ENCODE data around the gene PTBP1. TPM values are rescaled to one million over a fixed set of nuclear protein-coding genes. Genes with fewer than 3 reads are reported as not detected.

PTBP1 gene
- 63.0 TPM for total RNA-seq (2013)
- 100 to 1,000 TPM in 1 of 3 donors, 10 to 100 TPM in 2; 62.4 to 117 (median 81.6) TPM for polyA plus RNA-seq
- polyA minus RNA-seq = 182 and 239 TPM in 2 replicates
- 114 to 289 (median 146) reads per million in 11 experiments for total RNA-seq

GRCh38 chr19:796692-797527 lies at the start of gene PTBP1:
TSS of gene PTBP1 (plus strand) at chr19:797452. CDS start at chr19:797498, 46 bp downstream.
- peak within 1 kb of the TSS; percentile 85 to 93 for H3K4me3 Mint-ChIP-seq
- TF ChIP-seq CTCF (IDR thresholded peaks at IDR 0.05) = no peak
- DNase-seq = peak; percentile 100
- H3K27me3 ChIP-seq (ENCODE audit: control insufficient read depth in 2 of 2, insufficient read depth in 2 of 2, low read length in 2 of 2) = no peaks in the 10 kb centered on the region
- WGBS (ENCODE audit: insufficient coverage) = under 1% methylated on average over 76 of the region's 83 CpGs
- H3K27ac ChIP-seq (ENCODE audit: low read depth in 1 of 2, low read length in 2 of 2) = peak within 1 kb of the TSS; percentile 66 to 73
- peaks cover 47% of the 10 kb centered on the region for H3K79me2 ChIP-seq (ENCODE audit: insufficient read depth, low read length)
- H2AFZ ChIP-seq (ENCODE audit: insufficient read depth, low read depth, low read length, poor library complexity, severe bottlenecking) = peak within 1 kb of the TSS; percentile 84
- peak within 1 kb of the TSS; percentile 83 for H3K9ac ChIP-seq (ENCODE audit: insufficient read depth, low read length, poor library complexity, severe bottlenecking)
- peaks cover 0 to 1% (median 0%) of the 10 kb centered on the region in 3 donors for H3K27me3 Mint-ChIP-seq (ENCODE audit: low read depth in 3 of 3)
- peaks cover 41% of the 10 kb centered on the region for H4K20me1 ChIP-seq (ENCODE audit: insufficient read depth, low read length)
- intact Hi-C loops (cut with micrococcal nuclease) = loop anchor here in 1 of 2 donors (2.0 to 5.0 kb wide), 2 partner anchors 94 to 135 kb away; partner anchors contain the start of gene RNF126
- peak within 1 kb of the TSS; percentile 77 to 91 (median 85) for H3K27ac Mint-ChIP-seq
- H3K9me3 Mint-ChIP-seq = peaks cover 0 to 1% (median 0%) of the 10 kb centered on the region in 7 donors
- no peaks in the 10 kb centered on the region for H3K9me3 ChIP-seq (replicated peaks in 1 of 2; ENCODE audit: control insufficient read depth in 1 of 2, insufficient read depth in 1 of 2, low read length in 2 of 2)
- H3K4me1 Mint-ChIP-seq = peaks cover 28% of the 10 kb centered on the region
- H3K36me3 Mint-ChIP-seq = peaks cover 7 to 20% of the 10 kb centered on the region in 2 donors
- peaks cover 18 to 19% of the 10 kb centered on the region in 2 donors for H3K36me3 ChIP-seq (replicated peaks in 1 of 2; ENCODE audit: control insufficient read depth in 1 of 2, insufficient read depth in 2 of 2, low read length in 2 of 2)
- peaks cover 40 to 47% of the 10 kb centered on the region in 2 donors for H3K4me1 ChIP-seq (ENCODE audit: control insufficient read depth in 1 of 2, insufficient read depth in 2 of 2, low read length in 2 of 2)
- H3K4me3 ChIP-seq (replicated peaks in 1 of 3; ENCODE audit: low read depth in 2 of 3, low read length in 3 of 3) = peak within 1 kb of the TSS; percentile 88 to 97 (median 91)
- peak within 1 kb of the TSS; percentile 96 for H3K4me2 ChIP-seq (replicated peaks; ENCODE audit: extremely low read depth, low read length, poor library complexity, severe bottlenecking)

DNA sequence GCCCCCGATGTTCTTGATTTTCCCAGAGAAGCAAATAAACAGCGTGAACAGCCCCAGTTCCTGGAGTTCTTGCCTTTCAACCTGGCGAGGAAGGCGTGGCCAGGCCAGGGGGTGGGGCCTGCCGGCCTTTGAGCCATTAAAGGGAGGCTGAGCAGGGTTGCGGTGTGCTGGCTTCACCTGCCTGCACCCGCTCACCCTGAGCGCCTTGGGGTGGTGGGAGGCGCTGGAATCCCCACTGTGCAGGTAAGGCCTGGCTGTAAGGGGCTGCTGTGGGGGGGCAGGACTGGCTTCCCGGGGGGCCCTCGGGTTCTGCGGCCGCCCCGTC lies 49.0 kb upstream of the PTBP1 start:
- intact Hi-C loops (cut with micrococcal nuclease) = no loop called here
- no peaks in the 10 kb centered on the region for H3K36me3 ChIP-seq (replicated peaks in 1 of 2; ENCODE audit: control insufficient read depth in 1 of 2, insufficient read depth in 2 of 2, low read length in 2 of 2)
- H3K36me3 Mint-ChIP-seq = no peaks in the 10 kb centered on the region
- DNase-seq = no peak
- no peak overlapping the region for H3K27ac Mint-ChIP-seq
- peaks cover 7 to 39% of the 10 kb centered on the region in 2 donors for H3K9me3 ChIP-seq (replicated peaks in 1 of 2; ENCODE audit: control insufficient read depth in 1 of 2, insufficient read depth in 1 of 2, low read length in 2 of 2)
- peaks cover 13 to 48% (median 28%) of the 10 kb centered on the region in 7 donors for H3K9me3 Mint-ChIP-seq
- WGBS (ENCODE audit: insufficient coverage) = 97% methylated on average over 9 of the region's 14 CpGs
- no peak overlapping the region for H3K9ac ChIP-seq (ENCODE audit: insufficient read depth, low read length, poor library complexity, severe bottlenecking)
- no peak overlapping the region for H3K4me3 Mint-ChIP-seq
- H3K4me1 Mint-ChIP-seq = peaks cover 14% of the 10 kb centered on the region
- H3K4me3 ChIP-seq (replicated peaks in 1 of 3; ENCODE audit: low read depth in 2 of 3, low read length in 3 of 3) = no peak overlapping the region
- H3K27me3 ChIP-seq (ENCODE audit: control insufficient read depth in 2 of 2, insufficient read depth in 2 of 2, low read length in 2 of 2) = no peaks in the 10 kb centered on the region
- H3K4me2 ChIP-seq (replicated peaks; ENCODE audit: extremely low read depth, low read length, poor library complexity, severe bottlenecking) = no peak overlapping the region
- peaks cover 10 to 17% of the 10 kb centered on the region in 2 donors for H3K4me1 ChIP-seq (ENCODE audit: control insufficient read depth in 1 of 2, insufficient read depth in 2 of 2, low read length in 2 of 2)
- no peak overlapping the region for H2AFZ ChIP-seq (ENCODE audit: insufficient read depth, low read depth, low read length, poor library complexity, severe bottlenecking)
- no peaks in the 10 kb centered on the region for H3K79me2 ChIP-seq (ENCODE audit: insufficient read depth, low read length)
- peaks cover 0 to 6% (median 0%) of the 10 kb centered on the region in 3 donors for H3K27me3 Mint-ChIP-seq (ENCODE audit: low read depth in 3 of 3)
- TF ChIP-seq CTCF (IDR thresholded peaks at IDR 0.05) = no peak
- no peaks in the 10 kb centered on the region for H4K20me1 ChIP-seq (ENCODE audit: insufficient read depth, low read length)
- no peak overlapping the region for H3K27ac ChIP-seq (ENCODE audit: low read depth in 1 of 2, low read length in 2 of 2)
